Uterus (tissue), 2 donors: ENCODE measurements around the gene PVALB.

Experiments used
- POLR2A ChIP-seq, 2 donors: fragments of 450-650 bp; IDR thresholded peaks; one replicate each; pipeline ENCODE4 v1.6.1; 2016; ENCODE audit warnings: antibody characterized with exemption in 2 of 2, mild to moderate bottlenecking in 1 of 2, moderate library complexity in 1 of 2
- TF ChIP-seq, protein P1 (sequence below), 4 experiments: fragments of 200-600 bp in 2 of 4; fragments of 450-650 bp in 2 of 4; sonication (generic) in 2 of 4; IDR thresholded peaks; one replicate each; pipeline ENCODE4 v1.5.1; 2016 to 2019; ENCODE audit warnings: antibody characterized with exemption in 4 of 4, mild to moderate bottlenecking in 2 of 4, moderate library complexity in 1 of 4

GRCh38 chr22:36831206-36831605, 14.4 kb upstream of the PVALB start:
- TF ChIP-seq, protein P1, sequence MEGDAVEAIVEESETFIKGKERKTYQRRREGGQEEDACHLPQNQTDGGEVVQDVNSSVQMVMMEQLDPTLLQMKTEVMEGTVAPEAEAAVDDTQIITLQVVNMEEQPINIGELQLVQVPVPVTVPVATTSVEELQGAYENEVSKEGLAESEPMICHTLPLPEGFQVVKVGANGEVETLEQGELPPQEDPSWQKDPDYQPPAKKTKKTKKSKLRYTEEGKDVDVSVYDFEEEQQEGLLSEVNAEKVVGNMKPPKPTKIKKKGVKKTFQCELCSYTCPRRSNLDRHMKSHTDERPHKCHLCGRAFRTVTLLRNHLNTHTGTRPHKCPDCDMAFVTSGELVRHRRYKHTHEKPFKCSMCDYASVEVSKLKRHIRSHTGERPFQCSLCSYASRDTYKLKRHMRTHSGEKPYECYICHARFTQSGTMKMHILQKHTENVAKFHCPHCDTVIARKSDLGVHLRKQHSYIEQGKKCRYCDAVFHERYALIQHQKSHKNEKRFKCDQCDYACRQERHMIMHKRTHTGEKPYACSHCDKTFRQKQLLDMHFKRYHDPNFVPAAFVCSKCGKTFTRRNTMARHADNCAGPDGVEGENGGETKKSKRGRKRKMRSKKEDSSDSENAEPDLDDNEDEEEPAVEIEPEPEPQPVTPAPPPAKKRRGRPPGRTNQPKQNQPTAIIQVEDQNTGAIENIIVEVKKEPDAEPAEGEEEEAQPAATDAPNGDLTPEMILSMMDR (IDR thresholded peaks at IDR 0.05), result no peak
- TF ChIP-seq POLR2A (IDR thresholded peaks at IDR 0.05), result no peak
